ENCODE results near the gene ARL4D. TPM values are rescaled to one million over a fixed set of nuclear protein-coding genes. Genes with fewer than 3 reads are reported as not detected.

ARL4D gene
- total RNA-seq, 1 donor from 2014 or later = 100 TPM

- Mint-ChIP-seq H3K27me3 (ENCODE audit: unreplicated experiment) (peaks cover 12% of the 10 kb centered on the region), H3K4me3 (ENCODE audit: unreplicated experiment) (no peak overlapping the region), H3K9me3 (ENCODE audit: unreplicated experiment) (peaks cover 6% of the 10 kb centered on the region), H3K27ac (ENCODE audit: unreplicated experiment) (no peak overlapping the region), H3K36me3 (ENCODE audit: unreplicated experiment) (no peaks in the 10 kb centered on the region), H3K4me1 (ENCODE audit: low read depth, unreplicated experiment) (peaks cover 2% of the 10 kb centered on the region)
- no peak for TF ChIP-seq CTCF (IDR thresholded peaks at IDR 0.05; ENCODE audit: partially characterized antibody, unreplicated experiment)
- DNase-seq = no peak
Measured at GRCh38 chr17:43359469-43360110, 39.2 kb upstream of the ARL4D start.

- TF ChIP-seq CTCF (IDR thresholded peaks at IDR 0.05; ENCODE audit: partially characterized antibody, unreplicated experiment) = no peak
- H3K4me1 Mint-ChIP-seq (ENCODE audit: low read depth, unreplicated experiment) = no peaks in the 10 kb centered on the region
- no peak for DNase-seq
- H3K9me3 Mint-ChIP-seq (ENCODE audit: unreplicated experiment) = peaks cover 6% of the 10 kb centered on the region
- H3K27ac Mint-ChIP-seq (ENCODE audit: unreplicated experiment) = no peak overlapping the region
- no peaks in the 10 kb centered on the region for H3K36me3 Mint-ChIP-seq (ENCODE audit: unreplicated experiment)
- H3K27me3 Mint-ChIP-seq (ENCODE audit: unreplicated experiment) = peaks cover 12% of the 10 kb centered on the region
- no peak overlapping the region for H3K4me3 Mint-ChIP-seq (ENCODE audit: unreplicated experiment)
Measured at GRCh38 chr17:43360376-43360738, 38.4 kb upstream of the ARL4D start.

GRCh38 chr17:43360739-43361505 is 37.9 kb upstream of the ARL4D start:
- DNase-seq = no peak
- no peaks in the 10 kb centered on the region for H3K4me1 Mint-ChIP-seq (ENCODE audit: low read depth, unreplicated experiment)
- no peak overlapping the region for H3K4me3 Mint-ChIP-seq (ENCODE audit: unreplicated experiment)
- H3K36me3 Mint-ChIP-seq (ENCODE audit: unreplicated experiment) = no peaks in the 10 kb centered on the region
- H3K9me3 Mint-ChIP-seq (ENCODE audit: unreplicated experiment) = peaks cover 6% of the 10 kb centered on the region
- no peak overlapping the region for H3K27ac Mint-ChIP-seq (ENCODE audit: unreplicated experiment)
- no peak for TF ChIP-seq CTCF (IDR thresholded peaks at IDR 0.05; ENCODE audit: partially characterized antibody, unreplicated experiment)
- H3K27me3 Mint-ChIP-seq (ENCODE audit: unreplicated experiment) = peaks cover 12% of the 10 kb centered on the region

GRCh38 chr17:43363181-43363925 is 35.4 kb upstream of the ARL4D start:
- Mint-ChIP-seq H3K27ac (ENCODE audit: unreplicated experiment) (no peak overlapping the region), H3K4me3 (ENCODE audit: unreplicated experiment) (no peak overlapping the region), H3K4me1 (ENCODE audit: low read depth, unreplicated experiment) (no peaks in the 10 kb centered on the region), H3K27me3 (ENCODE audit: unreplicated experiment) (peaks cover 15% of the 10 kb centered on the region), H3K36me3 (ENCODE audit: unreplicated experiment) (no peaks in the 10 kb centered on the region), H3K9me3 (ENCODE audit: unreplicated experiment) (peaks cover 12% of the 10 kb centered on the region)
- no peak for DNase-seq
- TF ChIP-seq CTCF (IDR thresholded peaks at IDR 0.05; ENCODE audit: partially characterized antibody, unreplicated experiment) = no peak

Data from glutamatergic neuron (in vitro differentiated cells).